Measurements from ENCODE around the gene NOA1. TPM values are rescaled to one million over a fixed set of nuclear protein-coding genes. Genes with fewer than 3 reads are reported as not detected.

The NOA1 gene
- total and polyA plus RNA-seq, 2 of the 8 experiments (the other 6 are each of a cell fraction or from before 2014, with no cell fraction given) = 24.3 to 28.1 TPM

DNA sequence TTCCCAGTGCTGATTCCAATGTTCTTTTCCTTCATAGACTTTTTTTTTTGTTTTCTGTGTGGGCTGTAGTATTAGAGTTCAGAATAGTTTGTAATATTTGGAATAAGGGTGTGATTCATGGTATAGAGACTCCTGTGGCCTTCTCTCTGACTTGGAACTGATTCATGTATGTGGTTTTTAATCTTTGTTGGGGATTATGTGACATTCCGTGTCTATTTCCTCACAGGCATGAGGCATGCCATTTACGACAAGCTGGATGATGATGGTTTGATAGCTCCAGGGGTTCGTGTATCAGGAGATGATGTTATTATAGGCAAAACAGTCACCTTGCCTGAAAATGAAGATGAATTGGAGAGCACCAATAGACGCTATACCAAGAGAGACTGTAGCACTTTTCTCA lies 45.7 kb upstream of the NOA1 start:
- FAIRE-seq (no peak), DNase-seq (ENCODE audit: low read depth in 1 of 2, low spot score in 2 of 2) (no peak)
- Histone ChIP-seq H2BK15ac (ENCODE audit: low read length) (no peak overlapping the region), H2BK5ac (ENCODE audit: low read depth, low read length) (no peak overlapping the region), H3K4me2 (ENCODE audit: insufficient read depth in 1 of 2, low read depth in 2 of 2, low read length in 2 of 2) (no peak overlapping the region), H3K9me3 (ENCODE audit: insufficient read depth in 2 of 2, low read depth in 1 of 2, low read length in 1 of 2) (no peaks in the 10 kb centered on the region), H2BK20ac (ENCODE audit: low read length) (no peak overlapping the region), H4K20me1 (replicated peaks in 1 of 2; ENCODE audit: control insufficient read depth in 1 of 2, insufficient read depth in 2 of 2, low read length in 2 of 2) (peaks cover 0 to 1% of the 10 kb centered on the region in 2 experiments), H2AFZ (ENCODE audit: low read length) (no peak overlapping the region), H4K8ac (ENCODE audit: extremely low read depth, insufficient read depth, low read length) (no peak overlapping the region), H3K23me2 (ENCODE audit: low read depth, low read length) (no peaks in the 10 kb centered on the region), H3K79me1 (ENCODE audit: low read depth, low read length) (no peaks in the 10 kb centered on the region; the same call in 1 of the 2 replicates), H3K18ac (ENCODE audit: extremely low read depth, low read length) (no peak overlapping the region), H2BK120ac (replicated peaks; ENCODE audit: low read depth, low read length) (no peak overlapping the region), H3K23ac (ENCODE audit: insufficient read length) (no peak overlapping the region), H3K27ac (ENCODE audit: low read depth, low read length) (no peak overlapping the region), H3K4ac (replicated peaks; ENCODE audit: insufficient read length, low read depth, low read length) (no peak overlapping the region), H3K4me3 (ENCODE audit: extremely low read depth in 1 of 4, insufficient read depth in 2 of 4, low read depth in 3 of 4, low read length in 4 of 4) (no peak overlapping the region), H4K91ac (replicated peaks; ENCODE audit: insufficient read length, low read length) (no peak overlapping the region), H3K36me3 (ENCODE audit: control insufficient read depth in 2 of 4, insufficient read depth in 4 of 4, low read length in 3 of 4) (peaks cover 28 to 82% (median 59%) of the 10 kb centered on the region in 4 experiments), H3K79me2 (ENCODE audit: control insufficient read depth in 1 of 2, insufficient read depth in 2 of 2, low read length in 2 of 2) (no peaks in the 10 kb centered on the region), H3K56ac (replicated peaks; ENCODE audit: insufficient read length, low read depth, low read length) (no peak overlapping the region), H2AK5ac (ENCODE audit: low read depth, low read length) (no peak overlapping the region), H3K27me3 (replicated peaks in 1 of 4; ENCODE audit: control insufficient read depth in 3 of 4, extremely low read depth in 1 of 4, insufficient read depth in 3 of 4, low read length in 3 of 4) (no peaks in the 10 kb centered on the region), H3K14ac (ENCODE audit: insufficient read length) (no peak overlapping the region), H4K5ac (ENCODE audit: insufficient read length, low read depth, low read length) (no peak overlapping the region), H3K4me1 (replicated peaks in 1 of 4; ENCODE audit: control insufficient read depth in 3 of 4, insufficient read depth in 4 of 4, low read length in 3 of 4) (no peaks in the 10 kb centered on the region), H3K9ac (replicated peaks in 1 of 4; ENCODE audit: extremely low read depth in 1 of 4, low read depth in 3 of 4, low read length in 3 of 4) (no peak overlapping the region), H2BK12ac (ENCODE audit: low read depth, low read length) (no peak overlapping the region)
- ChIA-PET POLR2A (ENCODE audit: partially characterized antibody) (no interaction called here), CTCF (ENCODE audit: partially characterized antibody) (no interaction called here)
- 93% methylated on average over 4 of the region's 4 CpGs; no CpG with 5 or more reads in 1 of the 2 experiments for WGBS, 2 experiments (ENCODE audit: extremely low coverage in 1 of 2, insufficient coverage in 1 of 2, insufficient read length in 1 of 2, insufficient replicate concordance in 2 of 2, low coverage in 1 of 2, low lambda C conversion rate in 2 of 2, missing lambda C conversion rate in 1 of 2)
- no peak for TF ChIP-seq JUN (IDR thresholded peaks at IDR 0.05; ENCODE audit: low read depth, low read length)
- no peak for TF ChIP-seq KDM4A (IDR thresholded peaks at IDR 0.05; ENCODE audit: low read depth, low read length, severe bottlenecking)
- TF ChIP-seq NANOG (IDR thresholded peaks at IDR 0.05; ENCODE audit: insufficient read depth, low read depth, low read length, poor library complexity, severe bottlenecking) = no peak
- no peak for TF ChIP-seq TBP (IDR thresholded peaks at IDR 0.05; ENCODE audit: low read depth, low read length)
- no peak for TF ChIP-seq EGR1 (IDR thresholded peaks at IDR 0.05; ENCODE audit: borderline replicate concordance, low read depth, low read length)
- TF ChIP-seq CREB1 (IDR thresholded peaks at IDR 0.05) = no peak

All from H1 (cell line).